HFF-Myc (cell line): Measurements from ENCODE around the gene PPM1F.

Experiments used
- DNase-seq: peaks from one replicate; pipeline ENCODE4 v3.0.0-alpha.2; 2011; ENCODE audit warnings: low read depth; ENCODE audit errors: extremely low read depth
- H3K4me3 ChIP-seq: replicated peaks from 2 replicates; pipeline ENCODE4 v1.5.1; 2011; ENCODE audit warnings: low read depth, mild to moderate bottlenecking, control low read depth, low read length
- CTCF ChIP-seq: IDR thresholded peaks from 2 replicates; pipeline ENCODE4 v1.5.1; 2012; ENCODE audit warnings: mild to moderate bottlenecking, low read depth, low read length, control low read depth; ENCODE audit errors: missing control alignments

Gene PPM1F

DNA sequence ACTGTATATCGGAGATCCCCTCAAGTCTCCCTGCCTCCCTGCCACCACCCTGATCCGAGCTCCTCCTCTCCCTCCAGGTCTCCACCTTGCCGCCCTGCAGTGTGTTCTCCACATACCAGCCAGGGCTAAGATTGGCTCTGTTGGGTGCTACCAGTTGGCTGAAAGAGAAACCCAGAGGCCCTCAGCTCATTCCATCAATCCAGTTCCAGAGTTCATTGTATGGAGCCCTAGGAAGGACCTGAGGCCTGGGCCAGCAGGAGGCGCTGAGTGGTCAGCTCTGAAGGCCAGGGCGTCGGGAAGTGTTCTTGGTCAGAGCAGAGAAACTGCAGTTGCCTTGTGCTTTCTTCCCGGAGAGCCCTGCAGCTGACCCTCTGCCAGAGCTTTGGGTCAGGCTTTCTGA, 32.1 kb upstream of the PPM1F start:
- DNase-seq, result no peak
- H3K4me3 ChIP-seq, result no peak overlapping the region
- peak; percentile 59 for TF ChIP-seq CTCF

DNA sequence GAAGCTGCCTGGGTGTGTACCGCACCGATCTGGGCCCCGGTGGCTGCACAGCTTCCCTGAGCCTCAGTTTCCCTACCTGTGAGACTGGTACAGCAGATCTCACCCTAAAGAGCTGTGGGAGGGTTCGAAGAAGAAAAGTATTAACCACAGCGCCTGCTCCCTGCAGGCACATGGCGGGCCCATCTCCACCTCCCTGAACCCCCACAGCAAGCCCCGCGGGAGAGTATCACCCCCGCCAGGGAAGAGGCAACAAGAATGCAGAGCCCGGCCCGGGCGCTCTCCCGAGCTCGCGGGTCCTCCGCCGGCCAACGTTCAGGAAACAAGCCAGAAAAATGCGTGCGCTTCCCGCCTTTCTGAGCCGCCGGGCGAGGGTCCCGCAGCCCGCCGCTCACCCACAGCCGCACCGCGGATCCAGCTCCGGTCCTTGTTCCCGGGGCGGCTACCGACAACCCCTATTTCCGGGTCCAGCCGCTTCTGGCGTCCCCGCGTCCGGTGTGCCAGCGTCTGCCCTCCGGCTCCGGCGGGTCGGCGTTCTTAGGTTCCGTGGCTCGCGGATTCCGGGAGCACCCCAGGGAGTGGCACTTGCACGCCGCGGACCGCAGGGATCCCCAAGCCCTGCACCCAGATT, 29.8 kb upstream of the PPM1F start, which contains the start of gene TOP3B:
TOP3B (minus strand) TSS at position 450 of the 628 bp plus-strand sequence. CDS start 7,078 bp downstream, outside the sequence.
- DNase-seq, result peak; percentile 14
- peak within 1 kb of the TSS; percentile 99 for H3K4me3 ChIP-seq
- TF ChIP-seq CTCF, result no peak

- DNase-seq, result no peak
- TF ChIP-seq CTCF, result no peak
- peak overlapping the region; percentile 99 for H3K4me3 ChIP-seq
These were observed 29.2 kb upstream of the PPM1F start for GRCh38 chr22:21981874-21982273.

- no peak for TF ChIP-seq CTCF
- no peak overlapping the region for H3K4me3 ChIP-seq
- no peak for DNase-seq
These were observed 27.9 kb upstream of the PPM1F start for GRCh38 chr22:21980547-21980946.

DNA sequence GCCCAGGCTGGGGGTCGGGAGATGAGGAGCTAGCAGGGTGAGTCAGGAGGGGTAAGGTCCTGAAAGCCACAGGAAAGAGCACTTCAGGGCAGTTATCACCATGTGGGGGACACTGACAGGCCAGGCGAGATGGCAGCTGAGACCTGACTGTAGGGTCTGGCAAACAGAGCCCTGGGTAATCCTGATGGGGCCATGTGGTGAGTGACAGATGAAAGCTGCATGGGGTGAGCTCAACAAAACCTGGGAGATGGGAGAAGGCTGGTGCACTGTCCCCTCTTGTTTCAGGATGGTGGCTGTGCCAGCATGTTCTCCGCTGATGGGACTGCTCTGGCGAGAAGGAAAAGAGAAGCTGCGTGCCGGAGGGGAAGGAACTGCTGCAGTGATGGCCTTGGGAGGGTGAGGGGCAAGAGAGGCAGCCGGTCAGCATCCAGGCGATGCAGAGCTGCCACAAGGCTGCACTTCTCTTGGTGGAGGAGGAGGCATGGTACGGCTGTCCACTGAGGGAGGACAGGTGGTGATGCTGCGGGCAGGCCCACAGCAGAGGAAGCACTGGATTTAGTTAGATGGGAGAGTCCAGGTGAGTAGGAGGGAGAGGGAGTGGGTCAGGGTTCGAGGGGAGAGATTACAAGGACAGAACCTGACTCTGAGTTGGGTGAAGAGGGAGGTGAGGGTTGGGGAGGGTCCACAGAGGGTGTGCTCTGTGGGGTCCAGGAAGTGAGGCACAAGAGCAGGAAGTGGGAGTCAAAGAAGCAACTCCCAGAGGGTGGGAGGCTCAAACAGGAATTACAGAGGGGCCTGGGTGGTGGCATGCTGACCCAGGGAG, 26.1 kb upstream of the PPM1F start:
- TF ChIP-seq CTCF, result no peak
- no peak for DNase-seq
- H3K4me3 ChIP-seq, result no peak overlapping the region

GRCh38 chr22:21977814-21978213, 25.2 kb upstream of the PPM1F start:
- no peak overlapping the region for H3K4me3 ChIP-seq
- no peak for TF ChIP-seq CTCF
- DNase-seq, result no peak
